ENCODE measurements around the gene SLC4A3. TPM values are rescaled to one million over a fixed set of nuclear protein-coding genes. Genes with fewer than 3 reads are reported as not detected.

SLC4A3 gene
- total RNA-seq, 1 experiment from 2014 or later, result 23.0 TPM

GRCh38 chr2:219611866-219612576 lies 15.4 kb upstream of the SLC4A3 start:
- no peaks in the 10 kb centered on the region for H3K9me3 ChIP-seq (ENCODE audit: control insufficient read depth in 1 of 2, insufficient read depth in 1 of 2, low read depth in 1 of 2, low read length in 2 of 2)
- no peak overlapping the region for H3K4me3 ChIP-seq (replicated peaks in 1 of 2; ENCODE audit: low read depth in 1 of 2, low read length in 2 of 2)
- H4K20me1 ChIP-seq (ENCODE audit: insufficient read depth), result no peaks in the 10 kb centered on the region
- BruUV-seq (replicated peaks), result no TSS peak
- intact Hi-C loops (cut with micrococcal nuclease), result no loop called here
- ChIA-PET RAD21 (ENCODE audit: low non-redundant PET in 1 of 2, low total read pairs in 2 of 2, uncharacterized antibody in 2 of 2, unreplicated experiment in 2 of 2) (no interaction called here), CTCF (no interaction called here), POLR2A (no interaction called here)
- no peaks in the 10 kb centered on the region for H3K9me2 ChIP-seq (ENCODE audit: insufficient read depth)
- ATAC-seq, result no peak
- H3K4me1 ChIP-seq (ENCODE audit: control insufficient read depth in 1 of 2, insufficient read depth in 2 of 2, low read length in 2 of 2), result no peaks in the 10 kb centered on the region; a peak in 1 of 4 replicates
- H3K79me2 ChIP-seq (ENCODE audit: insufficient read depth, low read length), result no peaks in the 10 kb centered on the region
- H3K36me3 ChIP-seq (ENCODE audit: control insufficient read depth in 1 of 2, insufficient read depth in 2 of 2, low read length in 2 of 2), result peaks cover 0 to under 1% of the 10 kb centered on the region in 2 experiments; a peak in 2 of 4 replicates
- TF ChIP-seq FOSL1 (IDR thresholded peaks at IDR 0.05; ENCODE audit: low read depth) (no peak), SIN3A (IDR thresholded peaks at IDR 0.05; ENCODE audit: low read depth) (no peak), TCF7L2 (IDR thresholded peaks at IDR 0.05; ENCODE audit: borderline replicate concordance, extremely low read depth, insufficient read depth, insufficient read length) (no peak)
- H2AFZ ChIP-seq (ENCODE audit: low read depth, low read length, poor library complexity, severe bottlenecking), result no peak overlapping the region
- no peak overlapping the region for H3K27ac ChIP-seq (ENCODE audit: low read depth, low read length)
- no peak overlapping the region for H3K4me2 ChIP-seq (ENCODE audit: low read length)
- H3K9ac ChIP-seq (ENCODE audit: low read length), result no peak overlapping the region
- DNase-seq (ENCODE audit: low read depth, low spot score), result no peak
- no peaks in the 10 kb centered on the region for H3K27me3 ChIP-seq (ENCODE audit: insufficient read depth, low read length)

GRCh38 chr2:219612577-219613286 lies 14.7 kb upstream of the SLC4A3 start:
- Histone ChIP-seq H2AFZ (ENCODE audit: low read depth, low read length, poor library complexity, severe bottlenecking) (no peak overlapping the region), H3K9ac (ENCODE audit: low read length) (no peak overlapping the region), H4K20me1 (ENCODE audit: insufficient read depth) (no peaks in the 10 kb centered on the region), H3K4me3 (replicated peaks in 1 of 2; ENCODE audit: low read depth in 1 of 2, low read length in 2 of 2) (no peak overlapping the region), H3K36me3 (ENCODE audit: control insufficient read depth in 1 of 2, insufficient read depth in 2 of 2, low read length in 2 of 2) (no peaks in the 10 kb centered on the region; a peak in 1 of 4 replicates), H3K4me2 (ENCODE audit: low read length) (no peak overlapping the region), H3K27ac (ENCODE audit: low read depth, low read length) (no peak overlapping the region), H3K9me2 (ENCODE audit: insufficient read depth) (no peaks in the 10 kb centered on the region), H3K27me3 (ENCODE audit: insufficient read depth, low read length) (no peaks in the 10 kb centered on the region), H3K79me2 (ENCODE audit: insufficient read depth, low read length) (no peaks in the 10 kb centered on the region), H3K4me1 (ENCODE audit: control insufficient read depth in 1 of 2, insufficient read depth in 2 of 2, low read length in 2 of 2) (no peaks in the 10 kb centered on the region; a peak in 1 of 4 replicates), H3K9me3 (ENCODE audit: control insufficient read depth in 1 of 2, insufficient read depth in 1 of 2, low read depth in 1 of 2, low read length in 2 of 2) (no peaks in the 10 kb centered on the region)
- ChIA-PET RAD21 (ENCODE audit: low non-redundant PET in 1 of 2, low total read pairs in 2 of 2, uncharacterized antibody in 2 of 2, unreplicated experiment in 2 of 2) (no interaction called here), POLR2A (no interaction called here), CTCF (no interaction called here)
- intact Hi-C loops (cut with micrococcal nuclease), result no loop called here
- BruUV-seq (replicated peaks), result no TSS peak
- DNase-seq (ENCODE audit: low read depth, low spot score) (no peak), ATAC-seq (no peak)
- TF ChIP-seq CTCF (IDR thresholded peaks at IDR 0.05 in 2 of 3, conservative IDR thresholded peaks at IDR 0.05 in 1 of 3; ENCODE audit: borderline replicate concordance in 1 of 3, insufficient read depth in 1 of 3, low read depth in 2 of 3, low read length in 2 of 3) (no peak), TCF7L2 (IDR thresholded peaks at IDR 0.05; ENCODE audit: borderline replicate concordance, extremely low read depth, insufficient read depth, insufficient read length) (no peak), REST (IDR thresholded peaks at IDR 0.05; ENCODE audit: low read depth) (no peak), ZNF274 (IDR thresholded peaks at IDR 0.05; ENCODE audit: low read depth, low read length) (no peak), ATF3 (IDR thresholded peaks at IDR 0.05) (no peak), ELF1 (IDR thresholded peaks at IDR 0.05; ENCODE audit: borderline replicate concordance, low read depth) (no peak), CBX3 (IDR thresholded peaks at IDR 0.05; ENCODE audit: low read depth) (no peak), EZH2 (IDR thresholded peaks at IDR 0.05) (no peak), MAX (IDR thresholded peaks at IDR 0.05) (no peak), EGR1 (IDR thresholded peaks at IDR 0.05; ENCODE audit: low read depth) (no peak), SIN3A (IDR thresholded peaks at IDR 0.05; ENCODE audit: low read depth) (no peak)

Measured in HCT116 (cell line).